Ovary (tissue), 9 donors: ENCODE data around the gene ARSJ. TPM values are rescaled to one million over a fixed set of nuclear protein-coding genes. Genes with fewer than 3 reads are reported as not detected.

ENCODE experiments used
- DNase-seq, 5 donors: peaks; one replicate each; pipeline ENCODE4 v3.0.0-alpha.2; 2019 to 2020
- H3K27ac ChIP-seq, 2 donors: fragments of 200-600 bp; one replicate each; pipeline versions ENCODE4 v1.5.1 to v1.8.0; 2019 to 2022
- H3K27me3 ChIP-seq: fragments of 200-600 bp; one replicate; pipeline ENCODE4 v1.8.0; 2022
- H3K36me3 ChIP-seq: fragments of 200-600 bp; sonication (generic); one replicate; pipeline ENCODE4 v1.5.1; 2019
- H3K4me1 ChIP-seq: one replicate; pipeline ENCODE4 v1.8.1; 2013; ENCODE audit warnings: mild to moderate bottlenecking, moderate library complexity; ENCODE audit not compliant: insufficient read depth
- H3K4me3 ChIP-seq: fragments of 200-600 bp; sonication (generic); one replicate; pipeline ENCODE4 v1.5.1; 2017
- H3K9me3 ChIP-seq, 2 donors: fragments of 200-600 bp in 1 of 2; sonication (generic) in 1 of 2; one replicate each; pipeline versions ENCODE4 v1.5.1 to v1.8.1; 2013 to 2019; ENCODE audit warnings: mild to moderate bottlenecking in 1 of 2, moderate library complexity in 1 of 2
- EP300 ChIP-seq: sonication (generic); formaldehyde crosslinking; IDR thresholded peaks from one replicate; pipeline ENCODE4 v1.6.1; 2017; ENCODE audit warnings: antibody characterized with exemption
- POLR2A ChIP-seq: fragments of 450-650 bp; IDR thresholded peaks from one replicate; pipeline ENCODE4 v1.6.1; 2017; ENCODE audit warnings: antibody characterized with exemption, mild to moderate bottlenecking, moderate library complexity
- WGBS, 3 donors: extraction: QIAGEN DNeasy Blood & Tissue Kit in 1 of 3; methylation state at CpG; one replicate each; pipeline versions ENCODE4 v1.1.5 to v1.1.7; 2013 to 2017; 5-methylcytosine and 5-hydroxymethylcytosine counted together
- intact Hi-C, 4 donors: fragments of 100-400 bp; cut with DNase I; formaldehyde crosslinking; loops; one replicate each; pipeline versions ENCODE4 v1.11.0 to v1.15.1; 2022 to 2023
- polyA plus RNA-seq, 2 donors: library from polyadenylated mRNA; stranded (reverse); fragments of 200-250 nt in 1 of 2; fragments of 350-450 nt in 1 of 2; fragmentation: Illumina TruSeq in 1 of 2; extraction: RNeasy Lipid Tissue Mini Kit (QIAGEN cat#74804) in 1 of 2; gene quantifications; one replicate each; pipeline ENCODE4 v1.2.3, GENCODE V29; 2013 to 2014
- total RNA-seq, 7 donors: library from RNA; depleted of rRNA in 2 of 7; stranded (reverse); fragments of >200 nt in 2 of 7; fragmentation: NEBNext Ultra II Directional in 3 of 7; extraction: Animal tissue kit (Norgen Biotek cat#: 25700) in 3 of 7; gene quantifications; one replicate each; pipeline versions ENCODE4 v1.1.0 to v1.2.4, GENCODE V29; 2016 to 2023
- TF ChIP-seq, protein P1 (sequence below), 3 donors: fragments of 450-650 bp in 2 of 3; fragments of 200-600 bp in 1 of 3; IDR thresholded peaks; one replicate each; pipeline versions ENCODE4 v1.5.1 to v1.8.0; 2016 to 2022; ENCODE audit warnings: antibody characterized with exemption in 3 of 3, mild to moderate bottlenecking in 1 of 3
- donor health status: DM: no; HTN: no; CAD: no; lungs with moderate emphysema.
- donor health status: DM: no; HTN: no; CAD: no.
- donor health status: Bipolar disorder and iron deficiency.
- donor health status: DM: yes; HTN: yes; CAD: no.
- donor health status: DM: no; HTN: no; CAD: no.
- donor health status: DM: yes; HTN: yes; CAD: no.

ARSJ gene
- total and polyA plus RNA-seq, 9 donors = 1.3 to 6.7 (median 4.4) TPM

GRCh38 chr4:114025176-114025777 lies 45.8 kb upstream of the ARSJ start:
- Histone ChIP-seq H3K9me3 (no peaks in the 10 kb centered on the region), H3K27ac (no peak overlapping the region), H3K4me3 (no peak overlapping the region), H3K27me3 (no peaks in the 10 kb centered on the region), H3K4me1 (no peaks in the 10 kb centered on the region), H3K36me3 (no peaks in the 10 kb centered on the region)
- intact Hi-C loops = no loop called here
- DNase-seq = no peak
- TF ChIP-seq POLR2A = no peak
- TF ChIP-seq, protein P1, sequence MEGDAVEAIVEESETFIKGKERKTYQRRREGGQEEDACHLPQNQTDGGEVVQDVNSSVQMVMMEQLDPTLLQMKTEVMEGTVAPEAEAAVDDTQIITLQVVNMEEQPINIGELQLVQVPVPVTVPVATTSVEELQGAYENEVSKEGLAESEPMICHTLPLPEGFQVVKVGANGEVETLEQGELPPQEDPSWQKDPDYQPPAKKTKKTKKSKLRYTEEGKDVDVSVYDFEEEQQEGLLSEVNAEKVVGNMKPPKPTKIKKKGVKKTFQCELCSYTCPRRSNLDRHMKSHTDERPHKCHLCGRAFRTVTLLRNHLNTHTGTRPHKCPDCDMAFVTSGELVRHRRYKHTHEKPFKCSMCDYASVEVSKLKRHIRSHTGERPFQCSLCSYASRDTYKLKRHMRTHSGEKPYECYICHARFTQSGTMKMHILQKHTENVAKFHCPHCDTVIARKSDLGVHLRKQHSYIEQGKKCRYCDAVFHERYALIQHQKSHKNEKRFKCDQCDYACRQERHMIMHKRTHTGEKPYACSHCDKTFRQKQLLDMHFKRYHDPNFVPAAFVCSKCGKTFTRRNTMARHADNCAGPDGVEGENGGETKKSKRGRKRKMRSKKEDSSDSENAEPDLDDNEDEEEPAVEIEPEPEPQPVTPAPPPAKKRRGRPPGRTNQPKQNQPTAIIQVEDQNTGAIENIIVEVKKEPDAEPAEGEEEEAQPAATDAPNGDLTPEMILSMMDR (IDR thresholded peaks at IDR 0.05) = no peak
- TF ChIP-seq EP300 = no peak
- 78 to 84% (median 81%) methylated on average over 5 of the region's 5 CpGs for WGBS, 3 donors

- no peak for TF ChIP-seq POLR2A
- TF ChIP-seq, protein P1 (IDR thresholded peaks at IDR 0.05) = no peak
- no peak for TF ChIP-seq EP300
- H3K27me3 ChIP-seq = no peaks in the 10 kb centered on the region
- no peaks in the 10 kb centered on the region for H3K9me3 ChIP-seq
- no peak overlapping the region for H3K27ac ChIP-seq
- intact Hi-C loops = no loop called here
- H3K4me1 ChIP-seq = no peaks in the 10 kb centered on the region
- no peaks in the 10 kb centered on the region for H3K36me3 ChIP-seq
- 87 to 90% (median 88%) methylated on average over 3 of the region's 3 CpGs for WGBS, 3 donors
- H3K4me3 ChIP-seq = no peak overlapping the region
- DNase-seq = no peak
Measured at GRCh38 chr4:114021451-114021850, 42.0 kb upstream of the ARSJ start.

DNA sequence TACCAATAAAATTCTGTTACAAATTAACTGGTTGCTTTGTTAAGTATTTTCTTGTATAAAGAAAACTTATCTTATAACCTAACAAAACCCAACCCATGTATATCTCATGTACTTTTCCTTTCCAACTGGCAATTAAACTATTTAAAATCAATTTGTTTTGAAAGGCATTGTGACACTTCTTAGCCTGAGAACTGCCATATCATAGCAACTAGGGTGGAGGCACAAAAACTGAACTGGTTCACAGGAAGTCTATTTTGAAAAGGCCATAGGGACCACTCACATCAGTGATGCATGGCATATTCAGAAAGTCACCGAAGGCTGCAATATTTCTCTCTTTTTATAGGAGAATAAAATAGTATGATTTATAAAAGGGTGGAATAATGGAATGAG lies 40.5 kb upstream of the ARSJ start:
- no peaks in the 10 kb centered on the region for H3K4me1 ChIP-seq
- intact Hi-C loops = no loop called here
- 86 to 100% (median 100%) methylated on average over 1 of the region's 1 CpG for WGBS, 3 donors
- DNase-seq = no peak
- H3K36me3 ChIP-seq = no peaks in the 10 kb centered on the region
- H3K4me3 ChIP-seq = no peak overlapping the region
- H3K27ac ChIP-seq = no peak overlapping the region
- TF ChIP-seq, protein P1 (IDR thresholded peaks at IDR 0.05) = no peak
- TF ChIP-seq EP300 (no peak), POLR2A (no peak)
- H3K9me3 ChIP-seq = no peaks in the 10 kb centered on the region
- no peaks in the 10 kb centered on the region for H3K27me3 ChIP-seq

DNA sequence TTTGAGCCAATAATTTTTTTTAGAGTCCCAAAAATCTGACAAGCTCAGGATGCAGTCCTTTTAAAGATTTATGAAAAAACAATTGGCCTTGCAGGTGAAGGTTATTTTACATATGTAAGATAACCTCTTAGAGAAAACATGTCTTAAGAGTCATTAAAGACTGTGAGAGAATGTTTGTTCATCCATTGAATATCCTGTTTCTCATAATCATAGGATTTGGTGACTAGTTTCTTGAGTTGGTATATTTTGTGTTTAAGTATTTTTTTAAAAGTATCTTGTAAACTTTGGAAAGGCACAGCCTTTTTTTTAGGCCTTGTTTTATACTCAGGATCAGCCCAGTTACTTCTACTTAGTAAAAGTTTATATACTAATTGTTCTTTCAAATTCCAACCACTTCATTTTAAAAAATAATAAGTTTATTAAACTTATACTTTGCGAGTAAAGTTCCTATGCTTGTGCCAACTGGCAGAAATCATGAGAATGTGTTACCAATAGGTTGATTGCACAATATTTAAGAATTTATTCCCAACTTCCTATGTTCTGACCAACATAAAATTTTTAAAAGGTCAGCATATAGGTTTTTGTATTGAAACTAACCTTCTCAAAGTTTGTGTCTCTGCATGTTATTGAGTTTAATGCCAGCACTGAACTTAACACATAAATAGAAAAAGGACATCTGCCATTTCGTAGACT lies 40.0 kb upstream of the ARSJ start:
- 38 to 44% (median 42%) methylated on average over 2 of the region's 2 CpGs for WGBS, 3 donors
- DNase-seq = no peak
- intact Hi-C loops = no loop called here
- Histone ChIP-seq H3K4me1 (no peaks in the 10 kb centered on the region), H3K9me3 (no peaks in the 10 kb centered on the region), H3K27ac (no peak overlapping the region), H3K4me3 (no peak overlapping the region), H3K36me3 (no peaks in the 10 kb centered on the region), H3K27me3 (no peaks in the 10 kb centered on the region)
- TF ChIP-seq EP300 = no peak
- no peak for TF ChIP-seq POLR2A
- TF ChIP-seq, protein P1 (IDR thresholded peaks at IDR 0.05) = no peak
